H9 (cell line): Measurements from ENCODE around the gene A1BG. TPM values are rescaled to one million over a fixed set of nuclear protein-coding genes. Genes with fewer than 3 reads are reported as not detected.
A peak's percentile ranks its signal among the peaks of the same experiment; 100 is the strongest.

Source experiments
- DNase-seq: peaks from one replicate; pipeline ENCODE4 v3.0.0-alpha.2; 2017
- H2AFZ ChIP-seq: one replicate; pipeline ENCODE4 v1.6.1; 2013; ENCODE audit warnings: mild to moderate bottlenecking, low read length, control low read depth, moderate library complexity
- H2AK5ac ChIP-seq: 2 replicates; pipeline ENCODE4 v1.6.1; 2013; ENCODE audit warnings: low read length, control low read depth, mixed read lengths; ENCODE audit not compliant: insufficient read length
- H2BK120ac ChIP-seq: one replicate; pipeline ENCODE4 v1.6.1; 2013; ENCODE audit warnings: low read depth, mild to moderate bottlenecking, low read length, control low read depth, inconsistent platforms; ENCODE audit not compliant: poor library complexity, severe bottlenecking
- H2BK12ac ChIP-seq: 2 replicates; pipeline ENCODE4 v1.6.1; 2013; ENCODE audit warnings: low read length, control low read depth, mixed read lengths, low read depth; ENCODE audit not compliant: insufficient read length
- H2BK15ac ChIP-seq: 2 replicates; pipeline ENCODE4 v1.6.1; 2013; ENCODE audit warnings: low read depth, low read length, control low read depth
- H2BK20ac ChIP-seq: one replicate; pipeline ENCODE4 v1.6.1; 2013; ENCODE audit warnings: low read depth, mild to moderate bottlenecking, low read length, control low read depth, inconsistent platforms; ENCODE audit not compliant: poor library complexity, severe bottlenecking
- H2BK5ac ChIP-seq: 2 replicates; pipeline ENCODE4 v1.6.1; 2013; ENCODE audit warnings: low read length, control low read depth, mixed read lengths; ENCODE audit not compliant: insufficient read length
- H3K14ac ChIP-seq: 2 replicates; pipeline ENCODE4 v1.6.1; 2013; ENCODE audit warnings: low read length, control low read depth; ENCODE audit not compliant: insufficient read depth
- H3K18ac ChIP-seq: 2 replicates; pipeline ENCODE4 v1.6.1; 2013; ENCODE audit warnings: low read depth, mild to moderate bottlenecking, mixed read lengths, low read length, control low read depth; ENCODE audit not compliant: insufficient read length
- H3K23ac ChIP-seq: 2 replicates; pipeline ENCODE4 v1.6.1; 2013; ENCODE audit warnings: low read length, control low read depth, mixed read lengths, low read depth; ENCODE audit not compliant: insufficient read length
- H3K23me2 ChIP-seq: 2 replicates; pipeline ENCODE4 v1.6.1; 2013; ENCODE audit warnings: low read depth, mild to moderate bottlenecking, mixed read lengths, low read length, control low read depth; ENCODE audit not compliant: insufficient read length, poor library complexity, severe bottlenecking
- H3K27ac ChIP-seq: 2 replicates; pipeline ENCODE4 v1.5.1; 2013; ENCODE audit warnings: low read length, control low read depth, mixed read lengths, low read depth; ENCODE audit not compliant: insufficient read length
- H3K27me3 ChIP-seq: 2 replicates; pipeline ENCODE4 v1.6.1; 2013; ENCODE audit warnings: low read length, control low read depth, inconsistent platforms; ENCODE audit not compliant: insufficient read depth
- H3K4ac ChIP-seq: 2 replicates; pipeline ENCODE4 v1.6.1; 2013; ENCODE audit warnings: low read depth, mild to moderate bottlenecking, control low read depth, inconsistent platforms, low read length, moderate library complexity
- H3K4me1 ChIP-seq: 2 replicates; pipeline ENCODE4 v1.6.1; 2013; ENCODE audit warnings: low read length, control low read depth, inconsistent platforms; ENCODE audit not compliant: insufficient read depth
- H3K4me2 ChIP-seq: 2 replicates; pipeline ENCODE4 v1.6.1; 2013; ENCODE audit warnings: low read length, control low read depth, mixed read lengths; ENCODE audit not compliant: insufficient read length, insufficient read depth
- H3K56ac ChIP-seq: 2 replicates; pipeline ENCODE4 v1.6.1; 2013; ENCODE audit warnings: low read depth, mild to moderate bottlenecking, mixed read lengths, low read length, control low read depth; ENCODE audit not compliant: insufficient read length
- H3K79me1 ChIP-seq: 2 replicates; pipeline ENCODE4 v1.6.1; 2013; ENCODE audit warnings: low read depth, mild to moderate bottlenecking, moderate library complexity, low read length, control low read depth, inconsistent platforms; ENCODE audit not compliant: insufficient read depth, poor library complexity, severe bottlenecking
- H3K79me2 ChIP-seq: 2 replicates; pipeline ENCODE4 v1.6.1; 2013; ENCODE audit warnings: low read length, control low read depth, inconsistent platforms; ENCODE audit not compliant: insufficient read depth
- H3K9ac ChIP-seq: 2 replicates; pipeline ENCODE4 v1.6.1; 2013; ENCODE audit warnings: low read length, control low read depth, mixed read lengths; ENCODE audit not compliant: insufficient read length; ENCODE audit errors: extremely low read depth
- H3K9me3 ChIP-seq: one replicate; pipeline ENCODE4 v1.6.1; 2013; ENCODE audit warnings: low read depth, low read length, inconsistent platforms; ENCODE audit not compliant: control insufficient read depth
- H3T11ph ChIP-seq: one replicate; pipeline ENCODE4 v1.6.1; 2013; ENCODE audit warnings: mild to moderate bottlenecking, low read length, control low read depth, inconsistent platforms
- H4K20me1 ChIP-seq: one replicate; pipeline ENCODE4 v1.6.1; 2013; ENCODE audit not compliant: control insufficient read depth, insufficient read length, insufficient read depth
- H4K5ac ChIP-seq: 2 replicates; pipeline ENCODE4 v1.6.1; 2013; ENCODE audit warnings: low read depth, mild to moderate bottlenecking, mixed read lengths, low read length, control low read depth; ENCODE audit not compliant: insufficient read length
- H4K8ac ChIP-seq: replicated peaks from 2 replicates; pipeline ENCODE4 v1.6.1; 2013; ENCODE audit warnings: low read length, control low read depth, mixed read lengths, low read depth; ENCODE audit not compliant: insufficient read length
- H4K91ac ChIP-seq: 2 replicates; pipeline ENCODE4 v1.6.1; 2013; ENCODE audit warnings: low read depth, mild to moderate bottlenecking, moderate library complexity, mixed read lengths, low read length, control low read depth; ENCODE audit not compliant: insufficient read length
- H3K27ac Mint-ChIP-seq, 3 experiments: 2 replicates in 2 of 3; 3 replicates in 1 of 3; pipeline ENCODE4 v1.8.0; 2020 to 2021; ENCODE audit warnings: mixed read lengths in 3 of 3, mild to moderate bottlenecking in 1 of 3, moderate library complexity in 1 of 3
- H3K27me3 Mint-ChIP-seq: 2 replicates; pipeline ENCODE4 v1.8.0; 2021; ENCODE audit warnings: low read depth, mild to moderate bottlenecking, moderate library complexity, mixed read lengths
- H3K36me3 Mint-ChIP-seq, 3 experiments: 2 replicates in 2 of 3; 3 replicates in 1 of 3; pipeline ENCODE4 v1.8.0; 2020 to 2021; ENCODE audit warnings: low read depth in 3 of 3, mixed read lengths in 3 of 3; ENCODE audit not compliant: insufficient read depth in 1 of 3
- H3K4me1 Mint-ChIP-seq, 2 experiments: 2 replicates each; pipeline ENCODE4 v1.8.0; 2020; ENCODE audit warnings: mixed read lengths in 2 of 2
- H3K4me3 Mint-ChIP-seq, 2 experiments: 2 replicates in 1 of 2; 3 replicates in 1 of 2; pipeline ENCODE4 v1.8.0; 2020 to 2021; ENCODE audit warnings: mild to moderate bottlenecking in 2 of 2, mixed read lengths in 2 of 2, moderate library complexity in 1 of 2
- H3K9me3 Mint-ChIP-seq, 2 experiments: 2 replicates in 1 of 2; 3 replicates in 1 of 2; pipeline ENCODE4 v1.8.0; 2020; ENCODE audit warnings: mild to moderate bottlenecking in 2 of 2, mixed read lengths in 2 of 2, moderate library complexity in 1 of 2
- WGBS: extraction: QIAGEN DNeasy Blood & Tissue Kit; methylation state at CpG from one replicate; pipeline ENCODE4 v1.1.7; 2013; ENCODE audit warnings: missing lambda C conversion rate, low lambda C conversion rate, mixed read lengths; ENCODE audit not compliant: insufficient read length; ENCODE audit errors: extremely low coverage; 5-methylcytosine and 5-hydroxymethylcytosine counted together
- total RNA-seq: library from RNA; stranded (reverse); gene quantifications from 2 replicates; pipeline ENCODE4 v1.2.1, GENCODE V29; 2021
- TF ChIP-seq, protein P1 (sequence below): fragments of 200-600 bp; sonication (generic); conservative IDR thresholded peaks from 3 replicates; pipeline ENCODE4 v1.8.0; 2021; ENCODE audit warnings: antibody characterized with exemption, mild to moderate bottlenecking

Gene A1BG
- total RNA-seq, 1 experiment from 2014 or later: 17.4 TPM

DNA sequence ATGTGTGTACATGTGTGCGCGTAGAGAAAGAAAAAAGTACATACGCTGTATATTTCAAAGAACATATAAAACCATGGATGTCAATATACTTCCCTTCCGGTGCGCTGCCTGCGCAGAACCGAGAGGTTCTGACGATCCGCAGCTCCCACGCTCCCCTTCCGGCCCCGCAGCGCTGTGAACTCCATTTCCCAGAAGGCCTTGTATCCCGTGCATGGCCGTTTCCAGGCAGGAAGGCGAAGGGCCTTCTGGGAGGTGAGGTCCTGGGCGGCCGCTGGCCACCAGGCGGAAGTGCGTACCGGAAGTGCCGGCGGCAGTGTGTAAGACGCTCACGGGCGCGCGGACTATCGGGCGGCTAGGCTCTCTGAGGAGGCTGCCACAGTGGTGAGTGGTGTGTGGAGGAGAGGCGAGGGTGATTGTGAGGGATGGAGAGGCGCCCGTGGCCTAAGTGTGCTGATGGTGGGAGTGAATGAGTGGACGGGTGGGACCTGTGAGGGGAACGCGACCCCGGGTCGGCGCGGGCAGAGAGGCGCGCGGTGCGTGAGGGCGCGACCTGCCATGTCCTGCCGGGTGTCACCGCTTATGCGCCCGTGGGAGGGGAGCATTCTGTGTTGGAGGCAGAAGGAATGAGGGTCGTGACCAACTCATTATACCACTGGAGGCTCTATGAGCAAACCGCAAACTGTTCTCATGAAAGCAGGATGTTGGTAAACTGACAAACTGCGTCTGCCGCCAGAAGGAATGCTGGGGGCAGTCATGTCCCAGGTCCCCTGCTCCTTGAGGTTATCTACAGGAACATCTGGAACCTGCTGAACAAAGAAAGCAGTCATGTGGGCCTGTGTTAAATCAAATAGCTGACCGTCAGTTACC lies 48.0 kb downstream of the A1BG start, which contains the start of gene ERVK3-1:
Gene ERVK3-1 (plus strand): TSS at position 313 of the 867 bp plus-strand sequence. CDS start 6,792 bp downstream, outside the sequence.
- Histone ChIP-seq H3K79me2 (no peaks in the 10 kb centered on the region), H3K4me2 (peak within 1 kb of the TSS; percentile 69), H2BK20ac (no peak within 1 kb of the TSS), H2BK120ac (no peak within 1 kb of the TSS), H4K20me1 (no peaks in the 10 kb centered on the region), H3K56ac (no peak within 1 kb of the TSS), H3K9me3 (no peaks in the 10 kb centered on the region), H3T11ph (no peak within 1 kb of the TSS), H2BK15ac (no peak within 1 kb of the TSS), H2BK5ac (no peak within 1 kb of the TSS), H4K8ac (no peak within 1 kb of the TSS), H4K91ac (no peak within 1 kb of the TSS), H2AK5ac (no peak within 1 kb of the TSS), H3K23ac (no peak within 1 kb of the TSS), H3K27ac (no peak within 1 kb of the TSS), H4K5ac (no peak within 1 kb of the TSS), H3K4me1 (no peaks in the 10 kb centered on the region), H3K27me3 (no peaks in the 10 kb centered on the region), H3K79me1 (no peaks in the 10 kb centered on the region), H3K4ac (no peak within 1 kb of the TSS), H3K14ac (peak within 1 kb of the TSS; percentile 16; the same call in 1 of the 2 replicates), H2BK12ac (no peak within 1 kb of the TSS), H3K9ac (peak within 1 kb of the TSS; percentile 66), H2AFZ (no peak within 1 kb of the TSS), H3K18ac (no peak within 1 kb of the TSS), H3K23me2 (peaks cover 4% of the 10 kb centered on the region)
- peak; percentile 98 for DNase-seq
- H3K27ac Mint-ChIP-seq: peak within 1 kb of the TSS; percentile 88 to 100 (median 95)
- H3K9me3 Mint-ChIP-seq: no peaks in the 10 kb centered on the region
- peaks cover 1% of the 10 kb centered on the region; the same call in 1 of the 2 replicates for H3K27me3 Mint-ChIP-seq
- peak within 1 kb of the TSS; percentile 99 for H3K4me3 Mint-ChIP-seq
- H3K4me1 Mint-ChIP-seq: peaks cover 13 to 19% of the 10 kb centered on the region in 2 experiments
- TF ChIP-seq, protein P1, sequence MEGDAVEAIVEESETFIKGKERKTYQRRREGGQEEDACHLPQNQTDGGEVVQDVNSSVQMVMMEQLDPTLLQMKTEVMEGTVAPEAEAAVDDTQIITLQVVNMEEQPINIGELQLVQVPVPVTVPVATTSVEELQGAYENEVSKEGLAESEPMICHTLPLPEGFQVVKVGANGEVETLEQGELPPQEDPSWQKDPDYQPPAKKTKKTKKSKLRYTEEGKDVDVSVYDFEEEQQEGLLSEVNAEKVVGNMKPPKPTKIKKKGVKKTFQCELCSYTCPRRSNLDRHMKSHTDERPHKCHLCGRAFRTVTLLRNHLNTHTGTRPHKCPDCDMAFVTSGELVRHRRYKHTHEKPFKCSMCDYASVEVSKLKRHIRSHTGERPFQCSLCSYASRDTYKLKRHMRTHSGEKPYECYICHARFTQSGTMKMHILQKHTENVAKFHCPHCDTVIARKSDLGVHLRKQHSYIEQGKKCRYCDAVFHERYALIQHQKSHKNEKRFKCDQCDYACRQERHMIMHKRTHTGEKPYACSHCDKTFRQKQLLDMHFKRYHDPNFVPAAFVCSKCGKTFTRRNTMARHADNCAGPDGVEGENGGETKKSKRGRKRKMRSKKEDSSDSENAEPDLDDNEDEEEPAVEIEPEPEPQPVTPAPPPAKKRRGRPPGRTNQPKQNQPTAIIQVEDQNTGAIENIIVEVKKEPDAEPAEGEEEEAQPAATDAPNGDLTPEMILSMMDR: no peak
- peaks cover 18 to 51% (median 30%) of the 10 kb centered on the region in 3 experiments; a peak in 6 of 7 replicates for H3K36me3 Mint-ChIP-seq
- WGBS: no CpG with 5 or more reads among the region's 55 CpGs
